Natural killer cell treated with Interleukin-12 subunit alpha and Interleukin-12 subunit beta and Interleukin-15 and Interleukin-18, amount 100 ng/mL, for 72 hours (primary cell): ENCODE data around the gene GFY. TPM values are rescaled to one million over a fixed set of nuclear protein-coding genes. Genes with fewer than 3 reads are reported as not detected.

ENCODE experiments used
- ATAC-seq, 2 donors: fragments of 150-1000 bp; cut with Tn5 transposase in 1 of 2; sonication (Bioruptor Pico), chemical (Tn5 transposase) in 1 of 2; 2 replicates each; pipeline ENCODE4 v1.10.0; 2021
- DNase-seq: peaks from one replicate; pipeline ENCODE4 v3.0.0; 2022; ENCODE audit warnings: low spot score
- H3K27ac Mint-ChIP-seq, 2 donors: 1 replicate in 1 of 2; 2 replicates in 1 of 2; pipeline ENCODE4 v1.8.0; 2022; ENCODE audit warnings: mixed read lengths in 2 of 2, mild to moderate bottlenecking in 1 of 2, moderate library complexity in 1 of 2
- H3K27me3 Mint-ChIP-seq, 2 donors: 1 replicate in 1 of 2; 2 replicates in 1 of 2; pipeline ENCODE4 v1.8.0; 2022; ENCODE audit warnings: mixed read lengths in 2 of 2
- H3K36me3 Mint-ChIP-seq: one replicate; pipeline ENCODE4 v1.8.0; 2022; ENCODE audit warnings: mixed read lengths
- H3K4me1 Mint-ChIP-seq, 2 donors: 1 replicate in 1 of 2; 2 replicates in 1 of 2; pipeline ENCODE4 v1.8.0; 2022; ENCODE audit warnings: low read depth in 2 of 2, mixed read lengths in 2 of 2, mild to moderate bottlenecking in 1 of 2
- H3K4me3 Mint-ChIP-seq: one replicate; pipeline ENCODE4 v1.8.0; 2022; ENCODE audit warnings: mixed read lengths
- H3K9me3 Mint-ChIP-seq: 2 replicates; pipeline ENCODE4 v1.8.0; 2022; ENCODE audit warnings: mixed read lengths
- total RNA-seq, 2 donors: library from RNA; stranded (reverse); gene quantifications; one replicate each; pipeline ENCODE4 v1.2.3, GENCODE V29; 2022

GFY gene
- not detected for total RNA-seq

DNA sequence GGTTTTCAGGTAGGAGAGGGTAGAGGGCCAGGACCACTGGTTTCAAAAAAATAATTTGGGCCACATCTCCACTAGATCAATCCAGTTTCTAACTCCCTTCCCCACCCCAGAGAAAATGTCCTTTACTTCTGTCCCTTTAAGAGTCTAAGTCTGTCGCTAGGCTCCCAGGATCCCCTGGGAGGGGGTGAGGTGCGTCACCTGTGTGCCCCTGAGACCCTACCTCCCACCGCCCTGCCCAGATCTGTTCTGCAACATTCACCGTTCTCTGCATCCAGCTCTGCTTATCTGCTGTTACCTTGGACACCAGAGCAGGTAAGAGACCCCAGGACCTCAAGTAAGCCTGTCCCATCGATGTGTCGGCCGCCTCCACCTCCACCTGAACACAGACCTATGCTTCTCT lies at the start of gene GFY:
Gene GFY (plus strand): TSS at position 211 of the 400 bp plus-strand sequence. CDS start 1,043 bp downstream, outside the sequence.
- H3K4me1 Mint-ChIP-seq: peaks cover 47 to 52% of the 10 kb centered on the region in 2 donors
- ATAC-seq (no peak), DNase-seq (no peak)
- H3K4me3 Mint-ChIP-seq: no peak within 1 kb of the TSS
- H3K36me3 Mint-ChIP-seq: peaks cover 15% of the 10 kb centered on the region
- peaks cover 76 to 95% of the 10 kb centered on the region in 2 donors for H3K27me3 Mint-ChIP-seq
- no peak within 1 kb of the TSS for H3K27ac Mint-ChIP-seq
- no peaks in the 10 kb centered on the region for H3K9me3 Mint-ChIP-seq

GRCh38 chr19:49378512-49378911 lies 46.7 kb upstream of the GFY start:
- no peak for DNase-seq
- peaks cover 11 to 13% of the 10 kb centered on the region in 2 donors for H3K27me3 Mint-ChIP-seq
- no peak overlapping the region for H3K27ac Mint-ChIP-seq
- H3K36me3 Mint-ChIP-seq: peaks cover 6% of the 10 kb centered on the region
- H3K4me1 Mint-ChIP-seq: no peaks in the 10 kb centered on the region
- H3K9me3 Mint-ChIP-seq: peaks cover 2% of the 10 kb centered on the region
- no peak for ATAC-seq
- H3K4me3 Mint-ChIP-seq: no peak overlapping the region

DNA sequence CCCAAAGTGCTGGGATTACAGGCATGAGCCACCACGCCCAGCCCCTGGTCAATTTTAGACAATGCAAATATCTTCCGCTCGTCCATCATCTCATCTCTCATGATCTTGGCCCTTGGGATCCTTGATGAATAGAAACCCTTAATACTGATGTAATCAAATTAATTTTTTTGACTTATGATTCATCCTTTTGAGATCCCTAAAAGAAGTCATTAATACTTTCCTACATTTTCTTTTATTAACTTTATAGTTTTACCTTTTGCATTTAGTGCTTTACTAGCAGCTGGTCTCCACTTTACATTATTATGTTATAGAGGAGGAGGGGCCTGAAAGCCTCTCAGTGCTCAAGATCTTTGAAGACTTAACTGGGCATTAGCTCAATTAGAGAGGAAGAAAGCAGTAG lies 44.8 kb upstream of the GFY start:
- peaks cover 2% of the 10 kb centered on the region for H3K9me3 Mint-ChIP-seq
- ATAC-seq: no peak
- peaks cover 6% of the 10 kb centered on the region for H3K36me3 Mint-ChIP-seq
- DNase-seq: no peak
- H3K27ac Mint-ChIP-seq: no peak overlapping the region
- H3K4me3 Mint-ChIP-seq: no peak overlapping the region
- H3K27me3 Mint-ChIP-seq: peaks cover 11 to 13% of the 10 kb centered on the region in 2 donors
- no peaks in the 10 kb centered on the region for H3K4me1 Mint-ChIP-seq

GRCh38 chr19:49382639-49383038 lies 42.5 kb upstream of the GFY start:
- DNase-seq: no peak
- Mint-ChIP-seq H3K27me3 (peaks cover 5 to 6% of the 10 kb centered on the region in 2 donors), H3K4me1 (peaks cover 3 to 6% of the 10 kb centered on the region in 2 donors), H3K9me3 (peaks cover 2% of the 10 kb centered on the region), H3K36me3 (peaks cover 6% of the 10 kb centered on the region), H3K4me3 (no peak overlapping the region), H3K27ac (no peak overlapping the region)
- no peak for ATAC-seq

DNA sequence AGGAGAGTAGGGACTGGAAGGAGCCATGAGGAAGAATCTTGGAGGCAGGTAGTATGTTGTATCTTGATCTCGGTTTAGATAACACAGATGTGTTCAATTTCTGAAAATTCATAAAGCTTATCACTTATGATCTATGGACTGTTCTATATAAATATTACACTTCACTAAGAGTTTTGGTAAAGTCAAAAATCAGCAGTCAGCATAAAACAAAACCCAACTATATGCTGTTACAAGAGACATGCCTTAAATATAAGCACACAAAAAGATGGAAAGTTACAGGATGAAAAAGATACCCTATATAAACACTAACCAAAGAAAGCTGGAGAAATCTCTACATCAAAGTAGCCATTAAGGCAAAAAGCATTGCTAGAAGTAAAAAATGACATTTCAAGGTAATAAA lies 41.6 kb upstream of the GFY start:
- DNase-seq (no peak), ATAC-seq (no peak)
- Mint-ChIP-seq H3K27me3 (peaks cover 5 to 6% of the 10 kb centered on the region in 2 donors), H3K27ac (no peak overlapping the region), H3K4me1 (peaks cover 8 to 15% of the 10 kb centered on the region in 2 donors), H3K4me3 (no peak overlapping the region), H3K36me3 (peaks cover 6% of the 10 kb centered on the region), H3K9me3 (peaks cover 2% of the 10 kb centered on the region)

- no peaks in the 10 kb centered on the region for H3K36me3 Mint-ChIP-seq
- peak within 1 kb of the TSS; percentile 67 for H3K4me3 Mint-ChIP-seq
Observed at GRCh38 chr19:49387936-49388372, 37.2 kb upstream of the GFY start, which contains the start of gene KASH5. Gene KASH5, plus strand, starts transcription at chr19:49388249. Its CDS starts 2,635 bp downstream, at chr19:49390884.

GRCh38 chr19:49389406-49389805 lies 35.8 kb upstream of the GFY start:
- ATAC-seq (no peak), DNase-seq (no peak)
- Mint-ChIP-seq H3K4me1 (peaks cover 13 to 33% of the 10 kb centered on the region in 2 donors), H3K9me3 (no peaks in the 10 kb centered on the region), H3K4me3 (no peak overlapping the region), H3K36me3 (no peaks in the 10 kb centered on the region), H3K27ac (no peak overlapping the region), H3K27me3 (peaks cover 3 to 7% of the 10 kb centered on the region in 2 donors)

More at GRCh38 chr19:49387936-49388372, 37.2 kb upstream of the GFY start, which contains the start of gene KASH5:
- no peaks in the 10 kb centered on the region for H3K9me3 Mint-ChIP-seq
- peak within 1 kb of the TSS; percentile 65 to 78 for H3K27ac Mint-ChIP-seq
- ATAC-seq: peak; percentile 83 to 86
- peaks cover 3 to 7% of the 10 kb centered on the region in 2 donors for H3K27me3 Mint-ChIP-seq
- peaks cover 13 to 33% of the 10 kb centered on the region in 2 donors for H3K4me1 Mint-ChIP-seq
- peak; percentile 85 for DNase-seq

- Mint-ChIP-seq H3K9me3 (no peaks in the 10 kb centered on the region), H3K27ac (no peak overlapping the region), H3K36me3 (no peaks in the 10 kb centered on the region), H3K4me3 (no peak overlapping the region), H3K27me3 (peaks cover 3 to 7% of the 10 kb centered on the region in 2 donors), H3K4me1 (peaks cover 13 to 33% of the 10 kb centered on the region in 2 donors)
- ATAC-seq: no peak
- DNase-seq: no peak
Observed at GRCh38 chr19:49390131-49390928, 34.9 kb upstream of the GFY start.

DNA sequence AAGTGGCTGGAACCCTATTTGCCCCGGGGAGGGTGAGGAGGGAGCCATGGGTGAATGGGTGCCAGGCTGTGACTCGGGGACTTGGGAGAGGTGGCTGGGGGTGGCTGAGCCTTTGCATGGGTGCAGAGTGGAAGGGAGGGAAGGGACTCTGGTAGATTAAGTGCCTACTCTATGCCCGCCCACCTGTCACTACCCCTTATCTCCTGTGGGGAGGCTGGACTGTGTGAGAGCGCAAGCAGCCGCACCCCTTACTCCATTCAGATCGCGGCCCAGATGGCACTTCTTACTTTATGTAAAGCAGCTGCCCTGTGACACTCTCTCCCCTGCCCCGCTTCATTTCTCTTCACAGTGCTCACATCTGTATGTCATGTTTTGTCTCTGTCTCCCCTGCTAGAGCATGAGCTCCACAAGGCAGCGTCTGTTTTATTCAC lies 34.2 kb upstream of the GFY start:
- DNase-seq: no peak
- Mint-ChIP-seq H3K4me1 (peaks cover 13 to 33% of the 10 kb centered on the region in 2 donors), H3K9me3 (no peaks in the 10 kb centered on the region), H3K27me3 (peaks cover 3 to 7% of the 10 kb centered on the region in 2 donors), H3K4me3 (no peak overlapping the region), H3K36me3 (no peaks in the 10 kb centered on the region), H3K27ac (no peak overlapping the region)
- no peak for ATAC-seq

GRCh38 chr19:49391581-49392399 lies 33.4 kb upstream of the GFY start:
- Mint-ChIP-seq H3K9me3 (no peaks in the 10 kb centered on the region), H3K4me3 (peak overlapping the region; percentile 4), H3K4me1 (peaks cover 13 to 33% of the 10 kb centered on the region in 2 donors), H3K27ac (peak overlapping the region; percentile 5), H3K27me3 (peaks cover 3 to 7% of the 10 kb centered on the region in 2 donors), H3K36me3 (no peaks in the 10 kb centered on the region)
- peak; percentile 82 for DNase-seq
- ATAC-seq: peak; percentile 84 to 85

DNA sequence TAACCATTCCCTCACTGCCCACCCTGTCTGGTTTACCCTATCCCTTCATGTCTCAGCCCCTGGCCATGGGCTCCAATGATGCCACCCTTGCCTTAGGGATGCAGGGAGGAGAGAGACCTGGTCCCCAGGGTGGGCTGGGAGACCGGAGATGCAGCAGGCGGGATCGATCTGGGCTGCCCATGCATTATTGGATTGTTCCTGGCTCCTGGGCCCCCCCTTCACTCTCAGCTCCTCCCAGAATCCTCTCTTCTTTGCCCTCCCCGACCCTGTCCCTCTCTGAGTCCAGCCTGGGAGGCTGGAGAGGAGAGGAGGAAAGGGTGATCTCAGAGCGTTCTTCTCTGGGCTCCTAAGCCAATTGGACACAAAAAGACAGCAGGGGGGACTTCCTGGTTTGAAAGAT lies 31.3 kb upstream of the GFY start:
- ATAC-seq: no peak
- Mint-ChIP-seq H3K27me3 (peaks cover 7 to 10% of the 10 kb centered on the region in 2 donors), H3K36me3 (no peaks in the 10 kb centered on the region), H3K27ac (no peak overlapping the region), H3K4me3 (no peak overlapping the region), H3K4me1 (peaks cover 5 to 15% of the 10 kb centered on the region in 2 donors), H3K9me3 (no peaks in the 10 kb centered on the region)
- no peak for DNase-seq

GRCh38 chr19:49395581-49396407 lies 29.4 kb upstream of the GFY start:
- no peak for DNase-seq
- H3K4me3 Mint-ChIP-seq: no peak overlapping the region
- H3K4me1 Mint-ChIP-seq: peaks cover 5 to 14% of the 10 kb centered on the region in 2 donors
- H3K27me3 Mint-ChIP-seq: peaks cover 7 to 10% of the 10 kb centered on the region in 2 donors
- no peak for ATAC-seq
- H3K9me3 Mint-ChIP-seq: no peaks in the 10 kb centered on the region
- H3K27ac Mint-ChIP-seq: no peak overlapping the region
- H3K36me3 Mint-ChIP-seq: no peaks in the 10 kb centered on the region
